Raji (cell line): ENCODE data around the gene RHBDF2.
A peak's percentile ranks its signal among the peaks of the same experiment; 100 is the strongest.

Source experiments
- POLR2A ChIP-seq: IDR thresholded peaks from 2 replicates; pipeline ENCODE4 v1.6.1; 2011; ENCODE audit warnings: low read depth, low read length, control low read depth; ENCODE audit not compliant: insufficient read depth

RHBDF2 gene

GRCh38 chr17:76469076-76469990, 31.9 kb downstream of the RHBDF2 start:
- no peak for TF ChIP-seq POLR2A

GRCh38 chr17:76468634-76469010, 32.6 kb downstream of the RHBDF2 start:
- TF ChIP-seq POLR2A, result no peak

- no peak for TF ChIP-seq POLR2A
These were observed 33.2 kb downstream of the RHBDF2 start for GRCh38 chr17:76467809-76468633.

- TF ChIP-seq POLR2A, result no peak
These were observed 33.9 kb downstream of the RHBDF2 start, which contains the start of gene AANAT for GRCh38 chr17:76467366-76467765. TSS of gene AANAT (plus strand) at chr17:76467603. CDS start at chr17:76468747, 1,144 bp downstream.

- TF ChIP-seq POLR2A, result no peak
These were observed 34.5 kb downstream of the RHBDF2 start for GRCh38 chr17:76466775-76467130.

GRCh38 chr17:76462556-76463290, 38.5 kb downstream of the RHBDF2 start:
- TF ChIP-seq POLR2A, result no peak

- no peak for TF ChIP-seq POLR2A
These were observed 39.3 kb downstream of the RHBDF2 start for GRCh38 chr17:76461765-76462555.

- no peak for TF ChIP-seq POLR2A
These were observed 41.5 kb downstream of the RHBDF2 start for GRCh38 chr17:76459674-76460073.

- TF ChIP-seq POLR2A, result no peak
These were observed 42.4 kb downstream of the RHBDF2 start for GRCh38 chr17:76458580-76459490.

GRCh38 chr17:76453431-76453743, 47.8 kb downstream of the RHBDF2 start:
- no peak for TF ChIP-seq POLR2A

- peak; percentile 74 for TF ChIP-seq POLR2A
These were observed 48.4 kb downstream of the RHBDF2 start, which contains the start of gene UBE2O for GRCh38 chr17:76452660-76453430. TSS of gene UBE2O (minus strand) at chr17:76453152. CDS start at chr17:76453141, 11 bp downstream.

- no peak for TF ChIP-seq POLR2A
These were observed 49.0 kb downstream of the RHBDF2 start for GRCh38 chr17:76452127-76452659.
